Mucosa of rectum (tissue), 2 donors: Measurements from ENCODE around the gene RPS6KA3.

ENCODE experiments used
- H3K27ac ChIP-seq, 2 donors: one replicate each; pipeline ENCODE4 v1.7.0; 2013; ENCODE audit warnings: inconsistent platforms in 2 of 2, low read depth in 2 of 2, low read length in 2 of 2
- H3K27me3 ChIP-seq, 2 donors: one replicate each; pipeline ENCODE4 v1.7.0; 2013; ENCODE audit warnings: low read length in 2 of 2; ENCODE audit not compliant: control insufficient read depth in 2 of 2, insufficient read depth in 2 of 2
- H3K36me3 ChIP-seq, 2 donors: one replicate each; pipeline ENCODE4 v1.7.0; 2013; ENCODE audit warnings: low read length in 2 of 2; ENCODE audit not compliant: control insufficient read depth in 2 of 2, insufficient read depth in 2 of 2
- H3K4me1 ChIP-seq, 2 donors: one replicate each; pipeline ENCODE4 v1.7.0; 2013; ENCODE audit warnings: low read length in 2 of 2, mild to moderate bottlenecking in 1 of 2; ENCODE audit not compliant: control insufficient read depth in 2 of 2, insufficient read depth in 2 of 2
- H3K4me3 ChIP-seq, 2 donors: one replicate each; pipeline ENCODE4 v1.7.0; 2013; ENCODE audit warnings: low read length in 2 of 2
- H3K9ac ChIP-seq, 2 donors: one replicate each; pipeline ENCODE4 v1.7.0; 2013; ENCODE audit warnings: low read length in 2 of 2, low read depth in 1 of 2, mild to moderate bottlenecking in 1 of 2
- H3K9me3 ChIP-seq, 2 donors: one replicate each; pipeline ENCODE4 v1.7.0; 2013; ENCODE audit warnings: low read length in 2 of 2; ENCODE audit not compliant: control insufficient read depth in 2 of 2
- donor health status: healthy.
- donor health status: Normal muscosa, but diverticular disease.

RPS6KA3 gene

GRCh38 chrX:20159797-20160385 is 106.8 kb downstream of the RPS6KA3 start:
- H3K9me3 ChIP-seq = no peaks in the 10 kb centered on the region
- peaks cover 19 to 20% of the 10 kb centered on the region in 2 donors for H3K36me3 ChIP-seq
- H3K4me1 ChIP-seq = no peaks in the 10 kb centered on the region

GRCh38 chrX:20151689-20152088 is 115.0 kb downstream of the RPS6KA3 start:
- peaks cover 10 to 16% of the 10 kb centered on the region in 2 donors for H3K36me3 ChIP-seq
- no peaks in the 10 kb centered on the region for H3K9me3 ChIP-seq
- no peaks in the 10 kb centered on the region for H3K27me3 ChIP-seq
- no peaks in the 10 kb centered on the region for H3K4me1 ChIP-seq
- H3K9ac ChIP-seq = no peak overlapping the region
- H3K27ac ChIP-seq = no peak overlapping the region
- no peak overlapping the region for H3K4me3 ChIP-seq

More at GRCh38 chrX:20159797-20160385, 106.8 kb downstream of the RPS6KA3 start:
- H3K4me3 ChIP-seq = no peak overlapping the region
- H3K27ac ChIP-seq = no peak overlapping the region
- no peaks in the 10 kb centered on the region for H3K27me3 ChIP-seq
- H3K9ac ChIP-seq = no peak overlapping the region

- Histone ChIP-seq H3K27me3 (no peaks in the 10 kb centered on the region), H3K4me3 (no peak overlapping the region), H3K4me1 (no peaks in the 10 kb centered on the region), H3K27ac (no peak overlapping the region), H3K9me3 (no peaks in the 10 kb centered on the region), H3K9ac (no peak overlapping the region), H3K36me3 (peaks cover 2 to 6% of the 10 kb centered on the region in 2 donors)
Observed at GRCh38 chrX:20149326-20149725, 117.4 kb downstream of the RPS6KA3 start.

- Histone ChIP-seq H3K36me3 (peaks cover 1 to 2% of the 10 kb centered on the region in 2 donors), H3K27ac (no peak overlapping the region), H3K9ac (no peak overlapping the region), H3K4me3 (no peak overlapping the region), H3K27me3 (no peaks in the 10 kb centered on the region), H3K9me3 (no peaks in the 10 kb centered on the region), H3K4me1 (no peaks in the 10 kb centered on the region)
Observed at GRCh38 chrX:20147561-20147960, 119.1 kb downstream of the RPS6KA3 start.

GRCh38 chrX:20144491-20144890 is 122.2 kb downstream of the RPS6KA3 start:
- Histone ChIP-seq H3K4me1 (peaks cover 3 to 6% of the 10 kb centered on the region in 2 donors), H3K27me3 (no peaks in the 10 kb centered on the region), H3K36me3 (no peaks in the 10 kb centered on the region), H3K9ac (no peak overlapping the region), H3K9me3 (no peaks in the 10 kb centered on the region), H3K4me3 (no peak overlapping the region), H3K27ac (no peak overlapping the region)

- peaks cover 6 to 9% of the 10 kb centered on the region in 2 donors for H3K4me1 ChIP-seq
- H3K4me3 ChIP-seq = no peak overlapping the region
- no peaks in the 10 kb centered on the region for H3K36me3 ChIP-seq
- H3K27me3 ChIP-seq = no peaks in the 10 kb centered on the region
- H3K9me3 ChIP-seq = no peaks in the 10 kb centered on the region
- no peak overlapping the region for H3K27ac ChIP-seq
- H3K9ac ChIP-seq = no peak overlapping the region
Observed at GRCh38 chrX:20143561-20143960, 123.1 kb downstream of the RPS6KA3 start.

- Histone ChIP-seq H3K4me3 (no peak overlapping the region), H3K9ac (no peak overlapping the region), H3K4me1 (peaks cover 6 to 9% of the 10 kb centered on the region in 2 donors), H3K27me3 (no peaks in the 10 kb centered on the region), H3K27ac (no peak overlapping the region), H3K36me3 (peaks cover 0 to 1% of the 10 kb centered on the region in 2 donors), H3K9me3 (no peaks in the 10 kb centered on the region)
Observed at GRCh38 chrX:20143111-20143510, 123.6 kb downstream of the RPS6KA3 start.

GRCh38 chrX:20141281-20142220 is 125.2 kb downstream of the RPS6KA3 start, which contains the start of gene EIF1AX:
Gene EIF1AX (minus strand): TSS chrX:20141838. CDS start chrX:20141640, 198 bp downstream.
- Histone ChIP-seq H3K4me3 (peak within 1 kb of the TSS; percentile 84 to 88), H3K36me3 (peaks cover 7 to 10% of the 10 kb centered on the region in 2 donors), H3K9ac (peak within 1 kb of the TSS; percentile 81 to 93), H3K27ac (peak within 1 kb of the TSS; percentile 87 to 89), H3K27me3 (no peaks in the 10 kb centered on the region), H3K9me3 (no peaks in the 10 kb centered on the region), H3K4me1 (peaks cover 6 to 9% of the 10 kb centered on the region in 2 donors)

GRCh38 chrX:20140420-20140819 is 126.3 kb downstream of the RPS6KA3 start:
- H3K27me3 ChIP-seq = no peaks in the 10 kb centered on the region
- H3K27ac ChIP-seq = no peak overlapping the region
- no peaks in the 10 kb centered on the region for H3K9me3 ChIP-seq
- peak overlapping the region; percentile 81 to 93 for H3K9ac ChIP-seq
- peak overlapping the region; percentile 84 to 88 for H3K4me3 ChIP-seq
- peaks cover 6 to 15% of the 10 kb centered on the region in 2 donors for H3K4me1 ChIP-seq
- peaks cover 11 to 15% of the 10 kb centered on the region in 2 donors for H3K36me3 ChIP-seq

GRCh38 chrX:20139966-20140365 is 126.7 kb downstream of the RPS6KA3 start:
- Histone ChIP-seq H3K9ac (no peak overlapping the region), H3K4me1 (peaks cover 6 to 15% of the 10 kb centered on the region in 2 donors), H3K9me3 (no peaks in the 10 kb centered on the region), H3K36me3 (peaks cover 11 to 19% of the 10 kb centered on the region in 2 donors), H3K4me3 (peak overlapping the region; percentile 84 to 88), H3K27ac (no peak overlapping the region), H3K27me3 (no peaks in the 10 kb centered on the region)
